Epidermal melanocyte (primary cell): ENCODE data around the gene STKLD1.
A peak's percentile ranks its signal among the peaks of the same experiment; 100 is the strongest.
"Not testable (repeated sequence)": the region's sequence is repeated elsewhere in the genome, so short reads cannot be mapped to it uniquely, and the experiment has no call there.

Source experiments
- DNase-seq: peaks from one replicate; pipeline ENCODE4 v3.0.0; 2011; ENCODE audit warnings: low spot score; ENCODE audit not compliant: insufficient read length

Gene STKLD1

GRCh38 chr9:133375724-133376654 lies at the start of gene STKLD1, which contains the start of gene SURF4:
STKLD1 (plus strand) TSS chr9:133376366; CDS start chr9:133376474, 108 bp downstream.
SURF4 (minus strand) TSS chr9:133376060; CDS start chr9:133375969, 91 bp downstream.
- DNase-seq = peak; percentile 99

- DNase-seq = not testable (repeated sequence)
Measured at GRCh38 chr9:133327021-133327420, 49.1 kb upstream of the STKLD1 start.

- no peak for DNase-seq
Measured at GRCh38 chr9:133327834-133328484, 48.2 kb upstream of the STKLD1 start.

- DNase-seq = not testable (repeated sequence)
Measured at GRCh38 chr9:133329306-133330156, 46.6 kb upstream of the STKLD1 start.

GRCh38 chr9:133331221-133331620 lies 44.9 kb upstream of the STKLD1 start:
- no peak for DNase-seq

- no peak for DNase-seq
Measured at GRCh38 chr9:133331641-133332380, 44.4 kb upstream of the STKLD1 start.

GRCh38 chr9:133332381-133332730 lies 43.8 kb upstream of the STKLD1 start:
- no peak for DNase-seq

- DNase-seq = no peak
Measured at GRCh38 chr9:133333011-133333410, 43.2 kb upstream of the STKLD1 start.

GRCh38 chr9:133333566-133333965 lies 42.6 kb upstream of the STKLD1 start:
- DNase-seq = no peak

- DNase-seq = no peak
Measured at GRCh38 chr9:133334161-133334560, 42.0 kb upstream of the STKLD1 start.

GRCh38 chr9:133334888-133335287 lies 41.3 kb upstream of the STKLD1 start:
- DNase-seq = not testable (repeated sequence)

- peak; percentile 84 for DNase-seq
Measured at GRCh38 chr9:133335924-133336811, 40.0 kb upstream of the STKLD1 start, which contains the start of gene SURF6. SURF6 (minus strand) TSS chr9:133336188; CDS start chr9:133336132, 56 bp downstream.

- no peak for DNase-seq
Measured at GRCh38 chr9:133339641-133340040, 36.5 kb upstream of the STKLD1 start.

- no peak for DNase-seq
Measured at GRCh38 chr9:133340256-133340655, 35.9 kb upstream of the STKLD1 start.

GRCh38 chr9:133340916-133341315 lies 35.2 kb upstream of the STKLD1 start:
- DNase-seq = no peak

- DNase-seq = no peak
Measured at GRCh38 chr9:133341369-133342068, 34.6 kb upstream of the STKLD1 start.

GRCh38 chr9:133342069-133342406 lies 34.1 kb upstream of the STKLD1 start:
- DNase-seq = no peak

GRCh38 chr9:133342570-133342969 lies 33.6 kb upstream of the STKLD1 start:
- no peak for DNase-seq

GRCh38 chr9:133344071-133344470 lies 32.1 kb upstream of the STKLD1 start:
- DNase-seq = no peak
